Fibroblast of lung (primary cell): ENCODE measurements around the gene TRAPPC2L. TPM values are rescaled to one million over a fixed set of nuclear protein-coding genes. Genes with fewer than 3 reads are reported as not detected.

Source experiments
- DNase-seq, 2 donors: peaks; one replicate each; pipeline versions ENCODE4 v3.0.0 to v3.0.0-alpha.2; 2010; ENCODE audit warnings: low read depth in 2 of 2
- H2AFZ ChIP-seq: 2 replicates; pipeline ENCODE4 v1.5.1; 2012; ENCODE audit warnings: low read length, control low read depth, inconsistent platforms
- H3K27ac ChIP-seq: 2 replicates; pipeline ENCODE4 v1.5.1; 2011; ENCODE audit warnings: low read length, control low read depth; ENCODE audit not compliant: insufficient read depth
- H3K27me3 ChIP-seq: 2 replicates; pipeline ENCODE4 v1.5.1; 2011; ENCODE audit warnings: mild to moderate bottlenecking, low read length; ENCODE audit not compliant: control insufficient read depth, insufficient read depth
- H3K36me3 ChIP-seq: 2 replicates; pipeline ENCODE4 v1.5.1; 2011; ENCODE audit warnings: low read length; ENCODE audit not compliant: control insufficient read depth, insufficient read depth
- H3K4me1 ChIP-seq: 2 replicates; pipeline ENCODE4 v1.5.1; 2011; ENCODE audit warnings: low read length; ENCODE audit not compliant: control insufficient read depth, insufficient read depth; ENCODE audit errors: extremely low read depth
- H3K4me2 ChIP-seq: 2 replicates; pipeline ENCODE4 v1.5.1; 2011; ENCODE audit warnings: low read length, control low read depth; ENCODE audit not compliant: insufficient read depth; ENCODE audit errors: extremely low read depth
- H3K4me3 ChIP-seq, 4 experiments: fragments of 200-600 bp in 1 of 4; sonication (generic) in 1 of 4; replicated peaks in 1 of 4; 2 replicates each; pipeline ENCODE4 v1.5.1; 2011 to 2016; ENCODE audit warnings: low read length in 4 of 4, low read depth in 3 of 4, mild to moderate bottlenecking in 3 of 4, control low read depth in 2 of 4, inconsistent platforms in 1 of 4, mixed read lengths in 1 of 4; ENCODE audit not compliant: insufficient read depth in 1 of 4; ENCODE audit errors: control extremely low read depth in 1 of 4
- H3K79me2 ChIP-seq: 2 replicates; pipeline ENCODE4 v1.5.1; 2012; ENCODE audit warnings: mild to moderate bottlenecking, low read length, inconsistent platforms; ENCODE audit not compliant: control insufficient read depth, insufficient read depth
- H3K9ac ChIP-seq: 2 replicates; pipeline ENCODE4 v1.5.1; 2011; ENCODE audit warnings: mild to moderate bottlenecking, low read length, control low read depth; ENCODE audit not compliant: insufficient read depth
- H3K9me3 ChIP-seq: 2 replicates; pipeline ENCODE4 v1.5.1; 2012; ENCODE audit warnings: low read depth, low read length; ENCODE audit not compliant: control insufficient read depth, insufficient read depth
- H4K20me1 ChIP-seq: 2 replicates; pipeline ENCODE4 v1.5.1; 2011; ENCODE audit warnings: low read length; ENCODE audit not compliant: control insufficient read depth, insufficient read depth; ENCODE audit errors: extremely low read depth
- EZH2 ChIP-seq: IDR thresholded peaks from 2 replicates; pipeline ENCODE4 v1.5.1; 2012; ENCODE audit warnings: low read length, control low read depth, mild to moderate bottlenecking; ENCODE audit errors: missing control alignments
- polyA plus RNA-seq, 2 donors: library from polyadenylated mRNA; depleted of rRNA in 1 of 2; stranded (reverse) in 1 of 2; unstranded in 1 of 2; fragments of >200 nt; gene quantifications; 2 replicates each; pipeline ENCODE4 v1.2.1, GENCODE V29; 2011 to 2012; ENCODE audit warnings: missing spikeins in 1 of 2
- total RNA-seq: library from RNA; depleted of rRNA; stranded (reverse); fragments of >200 nt; gene quantifications from 2 replicates; pipeline ENCODE4 v1.2.1, GENCODE V29; 2014
- TF ChIP-seq, protein P1 (sequence below), 2 donors: IDR thresholded peaks in 1 of 2; conservative IDR thresholded peaks in 1 of 2; 1 replicate in 1 of 2; 2 replicates in 1 of 2; pipeline ENCODE4 v1.5.1; 2011 to 2012; ENCODE audit warnings: low read length in 2 of 2, control low read depth in 1 of 2, inconsistent platforms in 1 of 2, low read depth in 1 of 2, mild to moderate bottlenecking in 1 of 2

The TRAPPC2L gene
- total and polyA plus RNA-seq, 2 donors (not counting 1 experiment from before 2014, with no cell fraction given), result 47.7 to 63.7 TPM

DNA sequence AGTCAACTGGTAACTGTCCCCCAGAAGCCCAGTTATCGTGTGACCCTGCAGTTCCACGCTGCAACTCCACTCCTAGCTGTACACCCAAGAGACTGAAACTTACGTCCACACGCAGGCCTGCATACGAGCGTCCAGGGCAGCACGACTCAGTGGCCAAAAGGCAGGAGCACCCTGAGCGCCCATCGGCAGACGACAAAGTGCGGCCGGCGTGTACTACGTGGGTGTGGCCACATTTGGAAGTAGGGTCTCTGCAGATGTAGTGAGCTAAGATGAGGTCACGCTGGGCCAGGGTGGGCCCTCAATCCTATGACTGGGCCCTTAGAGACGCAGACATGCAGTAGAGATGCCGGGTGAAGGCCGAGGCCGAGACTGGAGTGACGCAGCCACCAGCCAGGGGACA, 13.7 kb upstream of the TRAPPC2L start:
- Histone ChIP-seq H3K79me2 (no peaks in the 10 kb centered on the region), H3K9ac (no peak overlapping the region), H3K9me3 (no peaks in the 10 kb centered on the region), H4K20me1 (no peaks in the 10 kb centered on the region), H2AFZ (no peak overlapping the region), H3K36me3 (peaks cover 3% of the 10 kb centered on the region), H3K4me1 (no peaks in the 10 kb centered on the region), H3K4me2 (no peak overlapping the region), H3K27ac (no peak overlapping the region), H3K27me3 (no peaks in the 10 kb centered on the region), H3K4me3 (no peak overlapping the region)
- TF ChIP-seq, protein P1, sequence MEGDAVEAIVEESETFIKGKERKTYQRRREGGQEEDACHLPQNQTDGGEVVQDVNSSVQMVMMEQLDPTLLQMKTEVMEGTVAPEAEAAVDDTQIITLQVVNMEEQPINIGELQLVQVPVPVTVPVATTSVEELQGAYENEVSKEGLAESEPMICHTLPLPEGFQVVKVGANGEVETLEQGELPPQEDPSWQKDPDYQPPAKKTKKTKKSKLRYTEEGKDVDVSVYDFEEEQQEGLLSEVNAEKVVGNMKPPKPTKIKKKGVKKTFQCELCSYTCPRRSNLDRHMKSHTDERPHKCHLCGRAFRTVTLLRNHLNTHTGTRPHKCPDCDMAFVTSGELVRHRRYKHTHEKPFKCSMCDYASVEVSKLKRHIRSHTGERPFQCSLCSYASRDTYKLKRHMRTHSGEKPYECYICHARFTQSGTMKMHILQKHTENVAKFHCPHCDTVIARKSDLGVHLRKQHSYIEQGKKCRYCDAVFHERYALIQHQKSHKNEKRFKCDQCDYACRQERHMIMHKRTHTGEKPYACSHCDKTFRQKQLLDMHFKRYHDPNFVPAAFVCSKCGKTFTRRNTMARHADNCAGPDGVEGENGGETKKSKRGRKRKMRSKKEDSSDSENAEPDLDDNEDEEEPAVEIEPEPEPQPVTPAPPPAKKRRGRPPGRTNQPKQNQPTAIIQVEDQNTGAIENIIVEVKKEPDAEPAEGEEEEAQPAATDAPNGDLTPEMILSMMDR (conservative IDR thresholded peaks at IDR 0.05 in 1 of 2, IDR thresholded peaks at IDR 0.05 in 1 of 2; ENCODE audit: low read depth in 1 of 2, low read length in 2 of 2), result no peak
- no peak for TF ChIP-seq EZH2
- no peak for DNase-seq

DNA sequence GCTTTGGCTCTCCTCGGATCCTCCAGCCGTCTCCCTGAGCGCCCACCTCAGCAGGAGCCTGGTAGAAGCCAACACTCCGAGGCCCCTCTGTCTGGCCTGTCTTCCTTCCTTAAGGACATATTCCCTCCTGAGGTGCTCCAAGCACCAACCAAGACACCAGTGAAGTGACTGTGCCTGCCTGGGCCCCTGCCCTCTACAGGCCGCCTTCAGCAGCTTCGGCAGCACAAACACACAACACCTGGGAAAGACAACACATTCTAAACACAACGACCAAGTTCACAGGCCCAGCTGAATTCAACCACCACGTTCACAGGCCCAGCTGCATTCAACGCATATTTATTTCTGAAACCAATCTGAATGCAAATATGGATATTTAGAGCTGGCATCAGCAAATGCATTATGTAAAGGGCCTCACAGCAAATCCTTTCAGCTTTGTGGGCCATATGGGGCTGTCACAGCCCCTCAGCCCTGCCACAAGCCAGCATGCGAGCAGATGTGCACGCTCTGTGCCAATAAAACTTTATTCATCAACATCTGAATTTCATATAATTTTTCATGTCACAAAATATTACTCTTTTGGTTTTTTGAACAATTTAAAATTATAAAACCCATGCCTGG, 12.4 kb upstream of the TRAPPC2L start:
- TF ChIP-seq EZH2, result no peak
- TF ChIP-seq, protein P1 (conservative IDR thresholded peaks at IDR 0.05 in 1 of 2, IDR thresholded peaks at IDR 0.05 in 1 of 2; ENCODE audit: low read depth in 1 of 2, low read length in 2 of 2), result no peak
- no peaks in the 10 kb centered on the region for H3K27me3 ChIP-seq
- no peak overlapping the region for H2AFZ ChIP-seq
- H3K79me2 ChIP-seq, result no peaks in the 10 kb centered on the region
- peaks cover 2% of the 10 kb centered on the region for H3K36me3 ChIP-seq
- H3K9ac ChIP-seq, result no peak overlapping the region
- no peak overlapping the region for H3K4me2 ChIP-seq
- no peak for DNase-seq
- H3K27ac ChIP-seq, result no peak overlapping the region
- no peaks in the 10 kb centered on the region for H3K4me1 ChIP-seq
- no peaks in the 10 kb centered on the region for H3K9me3 ChIP-seq
- H3K4me3 ChIP-seq, result no peak overlapping the region
- no peaks in the 10 kb centered on the region for H4K20me1 ChIP-seq

DNA sequence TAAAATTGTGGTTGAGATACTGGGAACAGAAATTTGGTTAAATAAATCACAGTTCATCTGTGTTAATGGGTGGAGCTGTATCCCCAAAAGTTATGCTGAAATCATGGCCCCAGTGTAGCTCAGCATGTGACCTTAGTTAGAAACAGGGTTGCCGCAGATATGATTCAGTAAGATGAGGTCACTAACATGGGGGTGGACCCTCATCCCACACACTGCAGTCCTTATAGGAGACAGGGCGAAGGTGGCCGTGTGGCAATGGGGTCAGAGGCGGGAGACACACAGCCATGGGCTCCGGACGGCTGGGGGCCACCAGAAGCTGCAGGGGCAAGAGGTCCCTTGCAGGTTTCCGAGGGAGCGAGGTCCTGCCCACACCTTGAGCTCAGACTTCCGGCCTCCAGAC, 10.8 kb upstream of the TRAPPC2L start:
- no peak overlapping the region for H3K27ac ChIP-seq
- H3K9ac ChIP-seq, result no peak overlapping the region
- no peaks in the 10 kb centered on the region for H3K79me2 ChIP-seq
- no peaks in the 10 kb centered on the region for H3K9me3 ChIP-seq
- no peaks in the 10 kb centered on the region for H4K20me1 ChIP-seq
- no peak overlapping the region for H3K4me2 ChIP-seq
- no peaks in the 10 kb centered on the region for H3K36me3 ChIP-seq
- H3K4me3 ChIP-seq, result no peak overlapping the region
- H3K27me3 ChIP-seq, result no peaks in the 10 kb centered on the region
- no peaks in the 10 kb centered on the region for H3K4me1 ChIP-seq
- TF ChIP-seq EZH2, result no peak
- TF ChIP-seq, protein P1 (conservative IDR thresholded peaks at IDR 0.05 in 1 of 2, IDR thresholded peaks at IDR 0.05 in 1 of 2; ENCODE audit: low read depth in 1 of 2, low read length in 2 of 2), result no peak
- no peak overlapping the region for H2AFZ ChIP-seq
- DNase-seq, result peak; percentile 14 to 22
